HepG2 (cell line): ENCODE data around the gene GALP. TPM values are rescaled to one million over a fixed set of nuclear protein-coding genes. Genes with fewer than 3 reads are reported as not detected.

Source experiments
- AGO2 ChIP-seq: fragments of 200-400 bp; formaldehyde crosslinking; optimal IDR thresholded peaks from 2 replicates; pipeline ENCODE3; 2017; ENCODE audit warnings: mild to moderate bottlenecking, low read depth, low read length, moderate library complexity
- DNMT1 ChIP-seq: sonication (generic); formaldehyde crosslinking; IDR thresholded peaks from 2 replicates; pipeline ENCODE4 v1.5.1; 2020; ENCODE audit warnings: mild to moderate bottlenecking, missing genetic modification reagents
- GATAD1 ChIP-seq: IDR thresholded peaks from 2 replicates; pipeline ENCODE4 v1.6.1; 2016; ENCODE audit warnings: missing genetic modification reagents, missing compliant biosample characterization
- GPBP1L1 ChIP-seq: sonication (generic); formaldehyde crosslinking; IDR thresholded peaks from 2 replicates; pipeline ENCODE4 v1.5.0; 2020; ENCODE audit warnings: mild to moderate bottlenecking, missing genetic modification reagents
- HNF4A ChIP-seq: sonication (generic); formaldehyde crosslinking; IDR thresholded peaks from 2 replicates; pipeline ENCODE4 v1.4.0; 2020; ENCODE audit warnings: missing genetic modification reagents
- HNRNPL ChIP-seq: fragments of 200-400 bp; formaldehyde crosslinking; IDR thresholded peaks from 2 replicates; pipeline ENCODE4 v1.6.1; 2017; ENCODE audit warnings: mild to moderate bottlenecking, low read depth, low read length
- MIER2 ChIP-seq: IDR thresholded peaks from 2 replicates; pipeline ENCODE4 v1.6.1; 2016; ENCODE audit warnings: missing biosample characterization, missing genetic modification reagents
- NCOA2 ChIP-seq: sonication (generic); formaldehyde crosslinking; IDR thresholded peaks from 2 replicates; pipeline ENCODE4 v1.8.0; 2022; ENCODE audit warnings: inconsistent platforms
- NR2F1 ChIP-seq, 2 experiments: fragments of 450-650 bp in 1 of 2; formaldehyde crosslinking in 1 of 2; IDR thresholded peaks; 2 replicates each; pipeline versions ENCODE4 v1.5.0 to v1.6.1; 2016 to 2020; ENCODE audit warnings: mild to moderate bottlenecking in 1 of 2, missing compliant biosample characterization in 1 of 2, missing genetic modification reagents in 1 of 2, moderate library complexity in 1 of 2
- PATZ1 ChIP-seq: sonication (generic); formaldehyde crosslinking; IDR thresholded peaks from 2 replicates; pipeline ENCODE4 v1.4.0; 2020; ENCODE audit warnings: missing genetic modification reagents
- PRMT3 ChIP-seq: sonication (generic); formaldehyde crosslinking; IDR thresholded peaks from 2 replicates; pipeline ENCODE4 v1.8.1; 2022; ENCODE audit warnings: low read depth, mild to moderate bottlenecking, moderate library complexity, missing genetic modification reagents, borderline replicate concordance
- PTBP1 ChIP-seq: fragments of 200-400 bp; formaldehyde crosslinking; IDR thresholded peaks from 2 replicates; pipeline ENCODE4 v1.6.1; 2018; ENCODE audit warnings: low read length, low read depth; ENCODE audit not compliant: poor library complexity, severe bottlenecking
- RFX1 ChIP-seq: fragments of 450-650 bp; IDR thresholded peaks from 2 replicates; pipeline ENCODE4 v1.6.1; 2017
- SRSF9 ChIP-seq: fragments of 200-400 bp; formaldehyde crosslinking; IDR thresholded peaks from 2 replicates; pipeline ENCODE4 v1.6.1; 2018; ENCODE audit warnings: borderline replicate concordance, mild to moderate bottlenecking, low read depth, low read length; ENCODE audit not compliant: insufficient read depth, poor library complexity, severe bottlenecking
- TBL1XR1 ChIP-seq: fragments of 150-350 bp; IDR thresholded peaks from 2 replicates; pipeline ENCODE4 v1.6.1; 2014; ENCODE audit warnings: borderline replicate concordance, low read length; ENCODE audit not compliant: partially characterized antibody
- ZBTB26 ChIP-seq: IDR thresholded peaks from 2 replicates; pipeline ENCODE4 v1.6.1; 2016; ENCODE audit warnings: missing compliant biosample characterization, missing genetic modification reagents, borderline replicate concordance
- ZNF205 ChIP-seq: IDR thresholded peaks from 2 replicates; pipeline ENCODE4 v1.6.1; 2018; ENCODE audit warnings: missing biosample characterization, missing genetic modification reagents
- ZNF24 ChIP-seq: fragments of 450-650 bp; IDR thresholded peaks from 2 replicates; pipeline ENCODE4 v1.6.1; 2017; ENCODE audit warnings: antibody characterized with exemption, mild to moderate bottlenecking
- ZNF296 ChIP-seq: sonication (generic); formaldehyde crosslinking; conservative IDR thresholded peaks from 2 replicates; pipeline ENCODE4 v1.5.0; 2020; ENCODE audit warnings: mild to moderate bottlenecking, missing genetic modification reagents
- ZNF329 ChIP-seq: sonication (generic); formaldehyde crosslinking; IDR thresholded peaks from 2 replicates; pipeline ENCODE4 v1.9.0; 2021; ENCODE audit warnings: low read depth, mild to moderate bottlenecking, missing genetic modification reagents
- ZNF766 ChIP-seq: sonication (generic); formaldehyde crosslinking; IDR thresholded peaks from 2 replicates; pipeline ENCODE4 v1.5.0; 2020; ENCODE audit warnings: missing genetic modification reagents, borderline replicate concordance
- polyA plus RNA-seq, 8 experiments: library from polyadenylated mRNA; depleted of rRNA in 3 of 8; stranded (reverse) in 7 of 8; unstranded in 1 of 8; fragments of >200 nt; fragmentation: Illumina TruSeq in 4 of 8; extraction: Trizol in 4 of 8; gene quantifications; 2 replicates each; pipeline versions ENCODE4 v1.2.1 to v1.2.3, GENCODE V29; 2011 to 2016; ENCODE audit warnings: low read depth in 4 of 8, missing spikeins in 1 of 8, mixed read lengths in 1 of 8; ENCODE audit not compliant: insufficient read depth in 1 of 8
- total RNA-seq, 5 experiments: library from RNA; depleted of rRNA; stranded (reverse); fragments of >200 nt; fragmentation: Illumina TruSeq; extraction: Trizol; gene quantifications; 2 replicates each; pipeline ENCODE4 v1.2.3, GENCODE V29; 2016; ENCODE audit warnings: low read depth in 1 of 5
- TF ChIP-seq, protein P1 (sequence below): IDR thresholded peaks from 2 replicates; pipeline ENCODE4 v1.6.1; 2016
- TF ChIP-seq, protein P2 (sequence below): sonication (generic); formaldehyde crosslinking; IDR thresholded peaks from 2 replicates; pipeline ENCODE4 v1.5.1; 2020; ENCODE audit warnings: missing genetic modification reagents, mild to moderate bottlenecking, borderline replicate concordance

The GALP gene
- total and polyA plus RNA-seq, 2 of the 13 experiments (the other 11 are each of a cell fraction or from before 2014, with no cell fraction given), result not detected

DNA sequence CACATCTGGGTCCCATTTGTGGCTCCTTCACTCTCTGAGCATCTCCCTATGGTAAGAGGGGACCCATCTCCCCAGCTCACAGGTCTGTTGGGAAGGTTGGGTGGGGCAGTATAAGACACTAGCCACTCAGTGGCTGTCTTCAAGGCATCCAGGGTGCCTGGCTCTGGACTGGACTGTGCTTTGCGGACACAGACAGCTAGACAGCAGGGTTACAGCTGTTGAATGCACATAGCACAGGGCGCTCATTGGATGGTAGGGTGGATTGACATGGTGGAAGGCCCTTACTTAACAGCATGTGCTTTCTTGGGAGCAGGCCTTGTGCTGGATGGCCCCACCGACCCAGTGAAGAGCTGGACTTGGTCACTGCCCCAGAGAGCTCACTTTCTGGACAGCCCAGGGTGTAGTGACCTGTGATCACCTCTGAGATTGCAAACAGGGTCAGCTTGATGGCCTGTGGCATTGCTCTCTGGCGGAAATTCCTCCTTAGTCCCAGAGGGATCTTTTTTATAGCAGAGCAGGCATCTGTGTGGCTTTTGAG is 32.8 kb upstream of the GALP start (continued):
- TF ChIP-seq ZBTB26 (CRISPR knock-in tag) (no peak), NR2F1 (CRISPR knock-in tag; IDR thresholded peaks at IDR 0.05) (peak in 1 of 2 experiments; percentile 17; a peak in 1 of 4 replicates), ZNF24 (no peak), GATAD1 (CRISPR knock-in tag) (no peak; the same call in 1 of the 2 replicates), HNF4A (CRISPR knock-in tag) (peak; percentile 58), MIER2 (CRISPR knock-in tag) (no peak), HNRNPL (no peak), PATZ1 (CRISPR knock-in tag) (no peak), PRMT3 (CRISPR knock-in tag) (no peak), ZNF329 (CRISPR knock-in tag) (no peak), SRSF9 (no peak), RFX1 (no peak), PTBP1 (no peak), GPBP1L1 (CRISPR knock-in tag) (no peak), TBL1XR1 (no peak), ZNF766 (no peak), ZNF296 (CRISPR knock-in tag) (0 out of 2 replicates have a peak, but pooled peaks have one; percentile 20), AGO2 (no peak), ZNF205 (no peak), NCOA2 (no peak), DNMT1 (CRISPR knock-in tag) (no peak)
- TF ChIP-seq, protein P1, sequence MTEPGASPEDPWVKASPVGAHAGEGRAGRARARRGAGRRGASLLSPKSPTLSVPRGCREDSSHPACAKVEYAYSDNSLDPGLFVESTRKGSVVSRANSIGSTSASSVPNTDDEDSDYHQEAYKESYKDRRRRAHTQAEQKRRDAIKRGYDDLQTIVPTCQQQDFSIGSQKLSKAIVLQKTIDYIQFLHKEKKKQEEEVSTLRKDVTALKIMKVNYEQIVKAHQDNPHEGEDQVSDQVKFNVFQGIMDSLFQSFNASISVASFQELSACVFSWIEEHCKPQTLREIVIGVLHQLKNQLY (CRISPR knock-in tag), result 0 out of 2 replicates have a peak, but pooled peaks have one; percentile 21
- TF ChIP-seq, protein P2, sequence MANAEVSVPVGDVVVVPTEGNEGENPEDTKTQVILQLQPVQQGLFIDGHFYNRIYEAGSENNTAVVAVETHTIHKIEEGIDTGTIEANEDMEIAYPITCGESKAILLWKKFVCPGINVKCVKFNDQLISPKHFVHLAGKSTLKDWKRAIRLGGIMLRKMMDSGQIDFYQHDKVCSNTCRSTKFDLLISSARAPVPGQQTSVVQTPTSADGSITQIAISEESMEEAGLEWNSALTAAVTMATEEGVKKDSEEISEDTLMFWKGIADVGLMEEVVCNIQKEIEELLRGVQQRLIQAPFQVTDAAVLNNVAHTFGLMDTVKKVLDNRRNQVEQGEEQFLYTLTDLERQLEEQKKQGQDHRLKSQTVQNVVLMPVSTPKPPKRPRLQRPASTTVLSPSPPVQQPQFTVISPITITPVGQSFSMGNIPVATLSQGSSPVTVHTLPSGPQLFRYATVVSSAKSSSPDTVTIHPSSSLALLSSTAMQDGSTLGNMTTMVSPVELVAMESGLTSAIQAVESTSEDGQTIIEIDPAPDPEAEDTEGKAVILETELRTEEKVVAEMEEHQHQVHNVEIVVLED (CRISPR knock-in tag), result no peak
